ENCODE results near the gene TTC13.

Gene TTC13

GRCh38 chr1:230907472-230908205 is 71.0 kb downstream of the TTC13 start:
- DNase-seq (ENCODE audit: low read depth in 1 of 2, low spot score in 1 of 2) = no peak

GRCh38 chr1:230906226-230906625 is 72.4 kb downstream of the TTC13 start:
- DNase-seq (ENCODE audit: low read depth in 1 of 2, low spot score in 1 of 2) = no peak

GRCh38 chr1:230905733-230906132 is 72.9 kb downstream of the TTC13 start:
- DNase-seq (ENCODE audit: low read depth in 1 of 2, low spot score in 1 of 2) = no peak

GRCh38 chr1:230902349-230902923 is 76.2 kb downstream of the TTC13 start:
- no peak for DNase-seq (ENCODE audit: low read depth in 1 of 2, low spot score in 1 of 2)

GRCh38 chr1:230901671-230902070 is 77.0 kb downstream of the TTC13 start:
- no peak for DNase-seq (ENCODE audit: low read depth in 1 of 2, low spot score in 1 of 2)

- DNase-seq (ENCODE audit: low read depth in 1 of 2, low spot score in 1 of 2) = no peak
Observed at GRCh38 chr1:230900984-230901383, 77.7 kb downstream of the TTC13 start.

- no peak for DNase-seq (ENCODE audit: low read depth in 1 of 2, low spot score in 1 of 2)
Observed at GRCh38 chr1:230899841-230900251, 78.8 kb downstream of the TTC13 start.

- no peak for DNase-seq (ENCODE audit: low read depth in 1 of 2, low spot score in 1 of 2)
Observed at GRCh38 chr1:230898748-230899147, 79.9 kb downstream of the TTC13 start.

- DNase-seq (ENCODE audit: low read depth in 1 of 2, low spot score in 1 of 2) = no peak
Observed at GRCh38 chr1:230898144-230898543, 80.5 kb downstream of the TTC13 start.

GRCh38 chr1:230896779-230897178 is 81.9 kb downstream of the TTC13 start:
- no peak for DNase-seq (ENCODE audit: low read depth in 1 of 2, low spot score in 1 of 2)

GRCh38 chr1:230895452-230895851 is 83.2 kb downstream of the TTC13 start:
- DNase-seq (ENCODE audit: low read depth in 1 of 2, low spot score in 1 of 2) = no peak

- DNase-seq (ENCODE audit: low read depth in 1 of 2, low spot score in 1 of 2) = no peak
Observed at GRCh38 chr1:230894664-230895063, 84.0 kb downstream of the TTC13 start.

GRCh38 chr1:230894032-230894431 is 84.6 kb downstream of the TTC13 start:
- DNase-seq (ENCODE audit: low read depth in 1 of 2, low spot score in 1 of 2) = no peak

- no peak for DNase-seq (ENCODE audit: low read depth in 1 of 2, low spot score in 1 of 2)
Observed at GRCh38 chr1:230892018-230892491, 86.6 kb downstream of the TTC13 start.

GRCh38 chr1:230891413-230891812 is 87.2 kb downstream of the TTC13 start:
- DNase-seq (ENCODE audit: low read depth in 1 of 2, low spot score in 1 of 2) = no peak

- DNase-seq (ENCODE audit: low read depth in 1 of 2, low spot score in 1 of 2) = no peak
Observed at GRCh38 chr1:230884646-230885045, 94.0 kb downstream of the TTC13 start.

- no peak for DNase-seq (ENCODE audit: low read depth in 1 of 2, low spot score in 1 of 2)
Observed at GRCh38 chr1:230883967-230884366, 94.7 kb downstream of the TTC13 start.

GRCh38 chr1:230879778-230880177 is 98.9 kb downstream of the TTC13 start:
- no peak for DNase-seq (ENCODE audit: low read depth in 1 of 2, low spot score in 1 of 2)

GRCh38 chr1:230878591-230878990 is 100.1 kb downstream of the TTC13 start:
- no peak for DNase-seq (ENCODE audit: low read depth in 1 of 2, low spot score in 1 of 2)

GRCh38 chr1:230877924-230878590 is 100.6 kb downstream of the TTC13 start:
- DNase-seq (ENCODE audit: low read depth in 1 of 2, low spot score in 1 of 2) = no peak

GRCh38 chr1:230877146-230877923 is 101.3 kb downstream of the TTC13 start:
- DNase-seq (ENCODE audit: low read depth in 1 of 2, low spot score in 1 of 2) = no peak

Measured in activated CD4-positive, alpha-beta T cell treated with anti-CD3 and anti-CD28 coated beads, Interleukin-2, amount 50 U/mL, for 24 hours (primary cell).